HL-60 (cell line): ENCODE measurements around the gene SGO2.

Experiments used
- CTCF ChIP-seq: IDR thresholded peaks from one replicate; pipeline ENCODE4 v1.5.1; 2011; ENCODE audit warnings: low read length, control low read depth, inconsistent platforms; ENCODE audit not compliant: insufficient read depth
- GABPA ChIP-seq: IDR thresholded peaks from 2 replicates; pipeline ENCODE4 v1.6.1; 2012; ENCODE audit warnings: low read depth
- POLR2AphosphoS5 ChIP-seq: IDR thresholded peaks from 2 replicates; pipeline ENCODE4 v1.6.1; 2012; ENCODE audit warnings: low read depth
- SPI1 ChIP-seq: IDR thresholded peaks from 2 replicates; pipeline ENCODE4 v1.6.1; 2012; ENCODE audit warnings: low read depth, mild to moderate bottlenecking, borderline replicate concordance
- TF ChIP-seq, protein P1 (sequence below): IDR thresholded peaks from 2 replicates; pipeline ENCODE4 v1.6.1; 2012; ENCODE audit warnings: low read depth; ENCODE audit not compliant: insufficient replicate concordance

- TF ChIP-seq CTCF (no peak), POLR2AphosphoS5 (no peak), GABPA (no peak), SPI1 (no peak)
- TF ChIP-seq, protein P1, sequence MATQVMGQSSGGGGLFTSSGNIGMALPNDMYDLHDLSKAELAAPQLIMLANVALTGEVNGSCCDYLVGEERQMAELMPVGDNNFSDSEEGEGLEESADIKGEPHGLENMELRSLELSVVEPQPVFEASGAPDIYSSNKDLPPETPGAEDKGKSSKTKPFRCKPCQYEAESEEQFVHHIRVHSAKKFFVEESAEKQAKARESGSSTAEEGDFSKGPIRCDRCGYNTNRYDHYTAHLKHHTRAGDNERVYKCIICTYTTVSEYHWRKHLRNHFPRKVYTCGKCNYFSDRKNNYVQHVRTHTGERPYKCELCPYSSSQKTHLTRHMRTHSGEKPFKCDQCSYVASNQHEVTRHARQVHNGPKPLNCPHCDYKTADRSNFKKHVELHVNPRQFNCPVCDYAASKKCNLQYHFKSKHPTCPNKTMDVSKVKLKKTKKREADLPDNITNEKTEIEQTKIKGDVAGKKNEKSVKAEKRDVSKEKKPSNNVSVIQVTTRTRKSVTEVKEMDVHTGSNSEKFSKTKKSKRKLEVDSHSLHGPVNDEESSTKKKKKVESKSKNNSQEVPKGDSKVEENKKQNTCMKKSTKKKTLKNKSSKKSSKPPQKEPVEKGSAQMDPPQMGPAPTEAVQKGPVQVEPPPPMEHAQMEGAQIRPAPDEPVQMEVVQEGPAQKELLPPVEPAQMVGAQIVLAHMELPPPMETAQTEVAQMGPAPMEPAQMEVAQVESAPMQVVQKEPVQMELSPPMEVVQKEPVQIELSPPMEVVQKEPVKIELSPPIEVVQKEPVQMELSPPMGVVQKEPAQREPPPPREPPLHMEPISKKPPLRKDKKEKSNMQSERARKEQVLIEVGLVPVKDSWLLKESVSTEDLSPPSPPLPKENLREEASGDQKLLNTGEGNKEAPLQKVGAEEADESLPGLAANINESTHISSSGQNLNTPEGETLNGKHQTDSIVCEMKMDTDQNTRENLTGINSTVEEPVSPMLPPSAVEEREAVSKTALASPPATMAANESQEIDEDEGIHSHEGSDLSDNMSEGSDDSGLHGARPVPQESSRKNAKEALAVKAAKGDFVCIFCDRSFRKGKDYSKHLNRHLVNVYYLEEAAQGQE = no peak
Observed at GRCh38 chr2:200567932-200568331, 41.9 kb downstream of the SGO2 start.
